SK-MEL-5 (cell line): ENCODE data around the gene FASTKD1. TPM values are rescaled to one million over a fixed set of nuclear protein-coding genes. Genes with fewer than 3 reads are reported as not detected.
A peak's percentile ranks its signal among the peaks of the same experiment; 100 is the strongest.
"Not testable (repeated sequence)": the region's sequence is repeated elsewhere in the genome, so short reads cannot be mapped to it uniquely, and the experiment has no call there.

Experiments
- DNase-seq: peaks from one replicate; pipeline ENCODE4 v3.0.0-alpha.2; 2016; ENCODE audit warnings: low read depth, low spot score
- in situ Hi-C: cut with HindIII; loops from 2 replicates; pipeline ENCODE4 v1.10.0; 2016; ENCODE audit warnings: low sequenced_read_pairs, high pct_unique_total_duplicates, low pct_unique_long_range_greater_than_20kb
- polyA plus RNA-seq, 2 experiments: library from polyadenylated mRNA; depleted of rRNA; stranded (reverse); fragments of >200 nt; gene quantifications; 2 replicates each; pipeline ENCODE4 v1.2.3, GENCODE V29; 2015
- total RNA-seq: library from RNA; depleted of rRNA; stranded (reverse); fragments of >200 nt; shearing (Covaris generic); gene quantifications from 2 replicates; pipeline ENCODE4 v1.2.3, GENCODE V29; 2014; rRNA removed

The FASTKD1 gene
- 55.7 and 59.0 TPM in 2 replicates for total RNA-seq
- 27.7 and 37.1 TPM in 2 replicates for polyA plus RNA-seq (2015; cell fraction: cytosol; rRNA removed)
- 97.1 and 109 TPM in 2 replicates for polyA plus RNA-seq (2015; cell fraction: nucleus; rRNA removed)

- DNase-seq: peak; percentile 95
These were observed at the start of gene FASTKD1 for GRCh38 chr2:169573160-169573973. TSS of gene FASTKD1 (minus strand) at chr2:169573865. CDS start at chr2:169572029, 1,836 bp downstream.

GRCh38 chr2:169623235-169623634, 49.6 kb upstream of the FASTKD1 start:
- no peak for DNase-seq
- in situ Hi-C loops: no loop called here

More at GRCh38 chr2:169573160-169573973, at the start of gene FASTKD1:
- in situ Hi-C loops: no loop called here

GRCh38 chr2:169620509-169620908, 46.8 kb upstream of the FASTKD1 start:
- in situ Hi-C loops: no loop called here

GRCh38 chr2:169619946-169620345, 46.3 kb upstream of the FASTKD1 start:
- DNase-seq: no peak
- in situ Hi-C loops: no loop called here

More at GRCh38 chr2:169620509-169620908, 46.8 kb upstream of the FASTKD1 start:
- DNase-seq: no peak

GRCh38 chr2:169615982-169616381, 42.3 kb upstream of the FASTKD1 start:
- in situ Hi-C loops, DNase-seq: not testable (repeated sequence)

GRCh38 chr2:169613876-169614275, 40.2 kb upstream of the FASTKD1 start:
- in situ Hi-C loops: no loop called here

GRCh38 chr2:169609264-169609663, 35.6 kb upstream of the FASTKD1 start:
- in situ Hi-C loops: no loop called here
- no peak for DNase-seq

More at GRCh38 chr2:169613876-169614275, 40.2 kb upstream of the FASTKD1 start:
- DNase-seq: peak; percentile 63

- DNase-seq: no peak
- in situ Hi-C loops: no loop called here
These were observed 25.9 kb upstream of the FASTKD1 start for GRCh38 chr2:169599568-169599967.

- in situ Hi-C loops: no loop called here
- DNase-seq: no peak
These were observed 25.3 kb upstream of the FASTKD1 start for GRCh38 chr2:169598982-169599381.

- DNase-seq, in situ Hi-C loops: not testable (repeated sequence)
These were observed 22.9 kb upstream of the FASTKD1 start for GRCh38 chr2:169596546-169596945.

GRCh38 chr2:169590804-169591203, 17.1 kb upstream of the FASTKD1 start:
- in situ Hi-C loops: no loop called here
- DNase-seq: no peak

- in situ Hi-C loops: no loop called here
These were observed 12.0 kb upstream of the FASTKD1 start for GRCh38 chr2:169585673-169586072.

GRCh38 chr2:169584005-169584877, 10.6 kb upstream of the FASTKD1 start, which contains the start of gene PPIG:
TSS of gene PPIG (plus strand) at chr2:169584351. CDS start at chr2:169604042, 19,691 bp downstream.
- peak; percentile 92 for DNase-seq
- in situ Hi-C loops: no loop called here

More at GRCh38 chr2:169585673-169586072, 12.0 kb upstream of the FASTKD1 start:
- no peak for DNase-seq

- in situ Hi-C loops: no loop called here
These were observed 9.9 kb upstream of the FASTKD1 start for GRCh38 chr2:169583518-169583917.

GRCh38 chr2:169582552-169583266, 9.0 kb upstream of the FASTKD1 start:
- in situ Hi-C loops, DNase-seq: not testable (repeated sequence)

More at GRCh38 chr2:169583518-169583917, 9.9 kb upstream of the FASTKD1 start:
- no peak for DNase-seq

GRCh38 chr2:169579044-169579443, 5.4 kb upstream of the FASTKD1 start:
- in situ Hi-C loops: no loop called here
- no peak for DNase-seq

GRCh38 chr2:169575264-169575663, 1.6 kb upstream of the FASTKD1 start:
- DNase-seq, in situ Hi-C loops: not testable (repeated sequence)
